H9 (cell line): Measurements from ENCODE around the gene TANGO6. TPM values are rescaled to one million over a fixed set of nuclear protein-coding genes. Genes with fewer than 3 reads are reported as not detected.

Experiments
- DNase-seq: peaks from one replicate; pipeline ENCODE4 v3.0.0-alpha.2; 2017
- H2AFZ ChIP-seq: one replicate; pipeline ENCODE4 v1.6.1; 2013; ENCODE audit warnings: mild to moderate bottlenecking, low read length, control low read depth, moderate library complexity
- H2AK5ac ChIP-seq: 2 replicates; pipeline ENCODE4 v1.6.1; 2013; ENCODE audit warnings: low read length, control low read depth, mixed read lengths; ENCODE audit not compliant: insufficient read length
- H2BK120ac ChIP-seq: one replicate; pipeline ENCODE4 v1.6.1; 2013; ENCODE audit warnings: low read depth, mild to moderate bottlenecking, low read length, control low read depth, inconsistent platforms; ENCODE audit not compliant: poor library complexity, severe bottlenecking
- H2BK12ac ChIP-seq: 2 replicates; pipeline ENCODE4 v1.6.1; 2013; ENCODE audit warnings: low read length, control low read depth, mixed read lengths, low read depth; ENCODE audit not compliant: insufficient read length
- H2BK15ac ChIP-seq: 2 replicates; pipeline ENCODE4 v1.6.1; 2013; ENCODE audit warnings: low read depth, low read length, control low read depth
- H2BK20ac ChIP-seq: one replicate; pipeline ENCODE4 v1.6.1; 2013; ENCODE audit warnings: low read depth, mild to moderate bottlenecking, low read length, control low read depth, inconsistent platforms; ENCODE audit not compliant: poor library complexity, severe bottlenecking
- H2BK5ac ChIP-seq: 2 replicates; pipeline ENCODE4 v1.6.1; 2013; ENCODE audit warnings: low read length, control low read depth, mixed read lengths; ENCODE audit not compliant: insufficient read length
- H3K14ac ChIP-seq: 2 replicates; pipeline ENCODE4 v1.6.1; 2013; ENCODE audit warnings: low read length, control low read depth; ENCODE audit not compliant: insufficient read depth
- H3K18ac ChIP-seq: 2 replicates; pipeline ENCODE4 v1.6.1; 2013; ENCODE audit warnings: low read depth, mild to moderate bottlenecking, mixed read lengths, low read length, control low read depth; ENCODE audit not compliant: insufficient read length
- H3K23ac ChIP-seq: 2 replicates; pipeline ENCODE4 v1.6.1; 2013; ENCODE audit warnings: low read length, control low read depth, mixed read lengths, low read depth; ENCODE audit not compliant: insufficient read length
- H3K23me2 ChIP-seq: 2 replicates; pipeline ENCODE4 v1.6.1; 2013; ENCODE audit warnings: low read depth, mild to moderate bottlenecking, mixed read lengths, low read length, control low read depth; ENCODE audit not compliant: insufficient read length, poor library complexity, severe bottlenecking
- H3K27ac ChIP-seq: 2 replicates; pipeline ENCODE4 v1.5.1; 2013; ENCODE audit warnings: low read length, control low read depth, mixed read lengths, low read depth; ENCODE audit not compliant: insufficient read length
- H3K27me3 ChIP-seq: 2 replicates; pipeline ENCODE4 v1.6.1; 2013; ENCODE audit warnings: low read length, control low read depth, inconsistent platforms; ENCODE audit not compliant: insufficient read depth
- H3K4ac ChIP-seq: 2 replicates; pipeline ENCODE4 v1.6.1; 2013; ENCODE audit warnings: low read depth, mild to moderate bottlenecking, control low read depth, inconsistent platforms, low read length, moderate library complexity
- H3K4me1 ChIP-seq: 2 replicates; pipeline ENCODE4 v1.6.1; 2013; ENCODE audit warnings: low read length, control low read depth, inconsistent platforms; ENCODE audit not compliant: insufficient read depth
- H3K4me2 ChIP-seq: 2 replicates; pipeline ENCODE4 v1.6.1; 2013; ENCODE audit warnings: low read length, control low read depth, mixed read lengths; ENCODE audit not compliant: insufficient read length, insufficient read depth
- H3K56ac ChIP-seq: 2 replicates; pipeline ENCODE4 v1.6.1; 2013; ENCODE audit warnings: low read depth, mild to moderate bottlenecking, mixed read lengths, low read length, control low read depth; ENCODE audit not compliant: insufficient read length
- H3K79me1 ChIP-seq: 2 replicates; pipeline ENCODE4 v1.6.1; 2013; ENCODE audit warnings: low read depth, mild to moderate bottlenecking, moderate library complexity, low read length, control low read depth, inconsistent platforms; ENCODE audit not compliant: insufficient read depth, poor library complexity, severe bottlenecking
- H3K79me2 ChIP-seq: 2 replicates; pipeline ENCODE4 v1.6.1; 2013; ENCODE audit warnings: low read length, control low read depth, inconsistent platforms; ENCODE audit not compliant: insufficient read depth
- H3K9ac ChIP-seq: 2 replicates; pipeline ENCODE4 v1.6.1; 2013; ENCODE audit warnings: low read length, control low read depth, mixed read lengths; ENCODE audit not compliant: insufficient read length; ENCODE audit errors: extremely low read depth
- H3K9me3 ChIP-seq: one replicate; pipeline ENCODE4 v1.6.1; 2013; ENCODE audit warnings: low read depth, low read length, inconsistent platforms; ENCODE audit not compliant: control insufficient read depth
- H3T11ph ChIP-seq: one replicate; pipeline ENCODE4 v1.6.1; 2013; ENCODE audit warnings: mild to moderate bottlenecking, low read length, control low read depth, inconsistent platforms
- H4K20me1 ChIP-seq: one replicate; pipeline ENCODE4 v1.6.1; 2013; ENCODE audit not compliant: control insufficient read depth, insufficient read length, insufficient read depth
- H4K5ac ChIP-seq: 2 replicates; pipeline ENCODE4 v1.6.1; 2013; ENCODE audit warnings: low read depth, mild to moderate bottlenecking, mixed read lengths, low read length, control low read depth; ENCODE audit not compliant: insufficient read length
- H4K8ac ChIP-seq: replicated peaks from 2 replicates; pipeline ENCODE4 v1.6.1; 2013; ENCODE audit warnings: low read length, control low read depth, mixed read lengths, low read depth; ENCODE audit not compliant: insufficient read length
- H4K91ac ChIP-seq: 2 replicates; pipeline ENCODE4 v1.6.1; 2013; ENCODE audit warnings: low read depth, mild to moderate bottlenecking, moderate library complexity, mixed read lengths, low read length, control low read depth; ENCODE audit not compliant: insufficient read length
- H3K27ac Mint-ChIP-seq, 3 experiments: 2 replicates in 2 of 3; 3 replicates in 1 of 3; pipeline ENCODE4 v1.8.0; 2020 to 2021; ENCODE audit warnings: mixed read lengths in 3 of 3, mild to moderate bottlenecking in 1 of 3, moderate library complexity in 1 of 3
- H3K27me3 Mint-ChIP-seq: 2 replicates; pipeline ENCODE4 v1.8.0; 2021; ENCODE audit warnings: low read depth, mild to moderate bottlenecking, moderate library complexity, mixed read lengths
- H3K36me3 Mint-ChIP-seq, 3 experiments: 2 replicates in 2 of 3; 3 replicates in 1 of 3; pipeline ENCODE4 v1.8.0; 2020 to 2021; ENCODE audit warnings: low read depth in 3 of 3, mixed read lengths in 3 of 3; ENCODE audit not compliant: insufficient read depth in 1 of 3
- H3K4me1 Mint-ChIP-seq, 2 experiments: 2 replicates each; pipeline ENCODE4 v1.8.0; 2020; ENCODE audit warnings: mixed read lengths in 2 of 2
- H3K4me3 Mint-ChIP-seq, 2 experiments: 2 replicates in 1 of 2; 3 replicates in 1 of 2; pipeline ENCODE4 v1.8.0; 2020 to 2021; ENCODE audit warnings: mild to moderate bottlenecking in 2 of 2, mixed read lengths in 2 of 2, moderate library complexity in 1 of 2
- H3K9me3 Mint-ChIP-seq, 2 experiments: 2 replicates in 1 of 2; 3 replicates in 1 of 2; pipeline ENCODE4 v1.8.0; 2020; ENCODE audit warnings: mild to moderate bottlenecking in 2 of 2, mixed read lengths in 2 of 2, moderate library complexity in 1 of 2
- CTCF ChIP-seq: fragments of 200-600 bp; sonication (generic); conservative IDR thresholded peaks from 3 replicates; pipeline ENCODE4 v1.8.0; 2021; ENCODE audit warnings: antibody characterized with exemption, mild to moderate bottlenecking
- WGBS: extraction: QIAGEN DNeasy Blood & Tissue Kit; methylation state at CpG from one replicate; pipeline ENCODE4 v1.1.7; 2013; ENCODE audit warnings: missing lambda C conversion rate, low lambda C conversion rate, mixed read lengths; ENCODE audit not compliant: insufficient read length; ENCODE audit errors: extremely low coverage; 5-methylcytosine and 5-hydroxymethylcytosine counted together
- total RNA-seq: library from RNA; stranded (reverse); gene quantifications from 2 replicates; pipeline ENCODE4 v1.2.1, GENCODE V29; 2021

TANGO6 gene
- total RNA-seq, 1 experiment from 2014 or later = 12.0 TPM

DNA sequence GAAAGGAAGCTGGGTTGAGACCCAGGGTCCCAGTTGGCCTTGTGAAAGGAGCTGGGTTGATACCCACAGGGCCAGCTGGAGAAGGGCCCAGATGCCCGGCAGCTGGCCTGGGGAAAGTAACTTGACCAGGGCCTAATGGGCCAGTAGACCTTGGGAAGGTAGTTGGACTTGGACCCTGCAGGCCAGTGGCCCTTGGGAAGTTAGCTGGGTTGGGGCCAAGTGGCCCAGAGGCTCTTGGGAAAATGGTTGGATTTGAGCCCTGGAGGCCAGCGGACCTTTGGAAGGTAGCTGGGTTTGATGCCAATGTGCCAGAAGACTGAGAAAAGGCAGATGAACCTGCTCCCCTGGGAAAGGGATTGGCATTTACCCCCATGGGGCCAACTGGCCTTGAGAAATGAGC is 275.7 kb downstream of the TANGO6 start:
- H3K23me2 ChIP-seq = no peaks in the 10 kb centered on the region
- H4K5ac ChIP-seq = no peak overlapping the region
- H2BK120ac ChIP-seq = no peak overlapping the region
- no peak overlapping the region for H3T11ph ChIP-seq
- H3K27me3 Mint-ChIP-seq = no peaks in the 10 kb centered on the region
- no peak overlapping the region for H3K18ac ChIP-seq
- no peak overlapping the region for H3K4ac ChIP-seq
- no peak overlapping the region for H3K23ac ChIP-seq
- H3K27me3 ChIP-seq = no peaks in the 10 kb centered on the region
- H3K56ac ChIP-seq = no peak overlapping the region
- no peak overlapping the region for H3K4me2 ChIP-seq
- no peak overlapping the region for H4K91ac ChIP-seq
- H3K4me1 ChIP-seq = no peaks in the 10 kb centered on the region
- no peak overlapping the region for H2AK5ac ChIP-seq
- no peak overlapping the region for H2AFZ ChIP-seq
- WGBS = no CpG with 5 or more reads among the region's 2 CpGs
- no peak overlapping the region for H3K27ac Mint-ChIP-seq
- no peak overlapping the region for H2BK20ac ChIP-seq
- no peak overlapping the region for H3K27ac ChIP-seq
- H3K79me2 ChIP-seq = no peaks in the 10 kb centered on the region; the same call in 1 of the 2 replicates
- no peaks in the 10 kb centered on the region for H4K20me1 ChIP-seq
- H3K4me1 Mint-ChIP-seq = no peaks in the 10 kb centered on the region
- no peaks in the 10 kb centered on the region for H3K9me3 ChIP-seq
- no peaks in the 10 kb centered on the region; a peak in 2 of 5 replicates for H3K9me3 Mint-ChIP-seq
- H3K9ac ChIP-seq = no peak overlapping the region
- H3K14ac ChIP-seq = no peak overlapping the region
- no peaks in the 10 kb centered on the region for H3K79me1 ChIP-seq
- no peak for TF ChIP-seq CTCF
- no peak for DNase-seq
- H2BK5ac ChIP-seq = no peak overlapping the region
- no peak overlapping the region for H2BK15ac ChIP-seq
- H2BK12ac ChIP-seq = no peak overlapping the region
- H3K36me3 Mint-ChIP-seq = peaks cover 66 to 77% (median 75%) of the 10 kb centered on the region in 3 experiments
- no peak overlapping the region for H4K8ac ChIP-seq
- H3K4me3 Mint-ChIP-seq = no peak overlapping the region
